GM10248 (cell line): ENCODE results near the gene GSTP1.
A peak's percentile ranks its signal among the peaks of the same experiment; 100 is the strongest.
"Not testable (repeated sequence)": the region's sequence is repeated elsewhere in the genome, so short reads cannot be mapped to it uniquely, and the experiment has no call there.

Experiments
- CTCF ChIA-PET: fragments of 300-600 bp; sonication (Branson Sonifier 250); formaldehyde crosslinking; extraction: SDS; loops from one replicate; lab custom pipeline; 2021; ENCODE audit warnings: antibody characterized with exemption; lab: Yijun Ruan, JAX
- POLR2A ChIA-PET: fragments of 350-650 bp; sonication (Branson Sonifier 250); formaldehyde crosslinking; extraction: SDS; loops from one replicate; lab custom pipeline; 2020; ENCODE audit warnings: antibody characterized with exemption; lab: Yijun Ruan, JAX
- DNase-seq: peaks from one replicate; pipeline ENCODE4 v3.0.0; 2012; ENCODE audit errors: extremely low spot score
- CTCF ChIP-seq: IDR thresholded peaks from 2 replicates; pipeline ENCODE4 v1.5.1; 2012; ENCODE audit warnings: mild to moderate bottlenecking, low read depth; ENCODE audit errors: extremely low read depth, missing control alignments, control extremely low read depth

Gene GSTP1

GRCh38 chr11:67584205-67584880, 731 bp downstream of the GSTP1 start:
- ChIA-PET POLR2A (interaction anchor here (1.0 to 1.4 kb wide), 2 partner anchors 8 to 29 kb away, joined by 5 to 6 read pairs; no protein-coding TSS in a partner anchor), CTCF (interaction anchor here (0.8 to 3.9 kb wide), 14 partner anchors 10 to 238 kb away, joined by 3 to 28 read pairs (median 4); partner anchors contain the start of genes NUDT8 and PTPRCAP)
- TF ChIP-seq CTCF = no peak
- peak; percentile 41 for DNase-seq

GRCh38 chr11:67584881-67585873, 1.6 kb downstream of the GSTP1 start:
- ChIA-PET CTCF (interaction anchor here (0.6 to 3.9 kb wide), 8 partner anchors 9 to 148 kb away, joined by 3 to 28 read pairs (median 4); partner anchors contain the start of genes NUDT8 and PTPRCAP), POLR2A (interaction anchor here (1.4 kb wide), 1 partner anchor 28 kb away, joined by 5 read pairs; no protein-coding TSS in a partner anchor)
- no peak for TF ChIP-seq CTCF
- no peak for DNase-seq

GRCh38 chr11:67585911-67586310, 2.3 kb downstream of the GSTP1 start:
- no peak for DNase-seq
- no peak for TF ChIP-seq CTCF
- CTCF ChIA-PET = interaction anchor here (0.6 to 3.9 kb wide), 3 partner anchors 18 to 44 kb away, joined by 3 to 28 read pairs (median 4); partner anchors contain the start of gene NUDT8
- POLR2A ChIA-PET = interaction anchor here (1.4 kb wide), 1 partner anchor 27 kb away, joined by 5 read pairs; no protein-coding TSS in a partner anchor

GRCh38 chr11:67586568-67587250, 3.1 kb downstream of the GSTP1 start:
- DNase-seq = no peak
- ChIA-PET POLR2A (no interaction called here), CTCF (interaction anchor here (0.9 to 1.8 kb wide), 3 partner anchors 9 to 28 kb away, joined by 3 to 4 read pairs (median 4); no protein-coding TSS in a partner anchor)
- no peak for TF ChIP-seq CTCF

- ChIA-PET CTCF (interaction anchor here (1.1 to 1.7 kb wide), 3 partner anchors 10 to 42 kb away, joined by 3 to 4 read pairs (median 4); partner anchors contain the start of gene NUDT8), POLR2A (interaction anchor here (0.9 to 1.0 kb wide), 2 partner anchors 15 to 42 kb away, joined by 3 read pairs; partner anchors contain the start of gene NUDT8)
- no peak for TF ChIP-seq CTCF
- no peak for DNase-seq
These were observed 4.5 kb downstream of the GSTP1 start for GRCh38 chr11:67588136-67588503.

GRCh38 chr11:67588899-67589415, 5.3 kb downstream of the GSTP1 start:
- CTCF ChIA-PET, DNase-seq: not testable (repeated sequence)
- POLR2A ChIA-PET = interaction anchor here (0.9 kb wide), 1 partner anchor 16 kb away, joined by 3 read pairs; no protein-coding TSS in a partner anchor
